ENCODE data around the gene DTNBP1. TPM values are rescaled to one million over a fixed set of nuclear protein-coding genes. Genes with fewer than 3 reads are reported as not detected.
"Not testable (repeated sequence)": the region's sequence is repeated elsewhere in the genome, so short reads cannot be mapped to it uniquely, and the experiment has no call there.

The DTNBP1 gene
- polyA plus RNA-seq, 3 donors from 2014 or later, result 60.3 to 109 (median 86.4) TPM

GRCh38 chr6:15678514-15678913 is 15.7 kb upstream of the DTNBP1 start:
- Mint-ChIP-seq H3K36me3 (no peaks in the 10 kb centered on the region), H3K27ac (no peak overlapping the region), H3K4me1 (peaks cover 8 to 12% of the 10 kb centered on the region in 2 donors), H3K4me3 (no peak overlapping the region), H3K9me3 (no peaks in the 10 kb centered on the region), H3K27me3 (ENCODE audit: low read depth in 3 of 3) (peaks cover 2 to 6% (median 6%) of the 10 kb centered on the region in 3 donors)
- no peak for DNase-seq

- DNase-seq, result no peak
- H3K9me3 Mint-ChIP-seq, result no peaks in the 10 kb centered on the region
- H3K27ac Mint-ChIP-seq, result no peak overlapping the region
- H3K36me3 Mint-ChIP-seq, result no peaks in the 10 kb centered on the region
- peaks cover 2 to 6% of the 10 kb centered on the region in 2 donors for H3K4me1 Mint-ChIP-seq
- H3K27me3 Mint-ChIP-seq (ENCODE audit: low read depth in 3 of 3), result peaks cover 0 to 9% (median 4%) of the 10 kb centered on the region in 3 donors
- no peak overlapping the region for H3K4me3 Mint-ChIP-seq
Observed at GRCh38 chr6:15677822-15678221, 15.0 kb upstream of the DTNBP1 start.

GRCh38 chr6:15675536-15676220 is 12.8 kb upstream of the DTNBP1 start:
- H3K36me3 Mint-ChIP-seq, result no peaks in the 10 kb centered on the region

GRCh38 chr6:15674690-15675386 is 12.0 kb upstream of the DTNBP1 start:
- Mint-ChIP-seq H3K4me1 (no peaks in the 10 kb centered on the region), H3K9me3 (no peaks in the 10 kb centered on the region), H3K36me3 (no peaks in the 10 kb centered on the region), H3K27ac (no peak overlapping the region), H3K27me3 (ENCODE audit: low read depth in 3 of 3) (peaks cover 0 to 14% (median 6%) of the 10 kb centered on the region in 3 donors), H3K4me3 (no peak overlapping the region)
- no peak for DNase-seq

More at GRCh38 chr6:15675536-15676220, 12.8 kb upstream of the DTNBP1 start:
- H3K4me3 Mint-ChIP-seq, result no peak overlapping the region
- DNase-seq, result no peak
- no peaks in the 10 kb centered on the region for H3K4me1 Mint-ChIP-seq
- H3K27me3 Mint-ChIP-seq (ENCODE audit: low read depth in 3 of 3), result peaks cover 0 to 9% (median 3%) of the 10 kb centered on the region in 3 donors
- no peaks in the 10 kb centered on the region for H3K9me3 Mint-ChIP-seq
- no peak overlapping the region for H3K27ac Mint-ChIP-seq

- Mint-ChIP-seq H3K27me3 (ENCODE audit: low read depth in 3 of 3) (peaks cover 0 to 14% (median 6%) of the 10 kb centered on the region in 3 donors), H3K4me1 (no peaks in the 10 kb centered on the region), H3K27ac (no peak overlapping the region), H3K4me3 (no peak overlapping the region), H3K36me3 (no peaks in the 10 kb centered on the region), H3K9me3 (no peaks in the 10 kb centered on the region)
- DNase-seq, result no peak
Observed at GRCh38 chr6:15673666-15674065, 10.8 kb upstream of the DTNBP1 start.

GRCh38 chr6:15672818-15673217 is 10.0 kb upstream of the DTNBP1 start:
- Mint-ChIP-seq H3K27me3 (ENCODE audit: low read depth in 3 of 3) (peaks cover 0 to 14% (median 5%) of the 10 kb centered on the region in 3 donors), H3K4me3 (no peak overlapping the region), H3K4me1 (no peaks in the 10 kb centered on the region), H3K9me3 (no peaks in the 10 kb centered on the region), H3K36me3 (no peaks in the 10 kb centered on the region), H3K27ac (no peak overlapping the region)
- no peak for DNase-seq

GRCh38 chr6:15672291-15672690 is 9.5 kb upstream of the DTNBP1 start:
- Mint-ChIP-seq H3K4me1 (no peaks in the 10 kb centered on the region), H3K27me3 (ENCODE audit: low read depth in 3 of 3) (peaks cover 0 to 8% (median 6%) of the 10 kb centered on the region in 3 donors), H3K36me3 (no peaks in the 10 kb centered on the region), H3K9me3 (no peaks in the 10 kb centered on the region), H3K4me3 (no peak overlapping the region), H3K27ac (no peak overlapping the region)
- DNase-seq, result no peak

GRCh38 chr6:15668918-15669317 is 6.1 kb upstream of the DTNBP1 start:
- H3K9me3 Mint-ChIP-seq, result no peaks in the 10 kb centered on the region
- no peaks in the 10 kb centered on the region for H3K36me3 Mint-ChIP-seq
- peaks cover under 1 to 3% of the 10 kb centered on the region in 2 donors for H3K4me1 Mint-ChIP-seq
- no peak overlapping the region for H3K4me3 Mint-ChIP-seq
- peaks cover 0 to 13% (median 7%) of the 10 kb centered on the region in 3 donors for H3K27me3 Mint-ChIP-seq (ENCODE audit: low read depth in 3 of 3)
- H3K27ac Mint-ChIP-seq, result no peak overlapping the region
- no peak for DNase-seq

GRCh38 chr6:15666896-15667295 is 4.1 kb upstream of the DTNBP1 start:
- H3K27ac Mint-ChIP-seq, H3K9me3 Mint-ChIP-seq, DNase-seq, H3K4me3 Mint-ChIP-seq, H3K36me3 Mint-ChIP-seq: not testable (repeated sequence)
- H3K4me1 Mint-ChIP-seq, result peaks cover 14 to 15% of the 10 kb centered on the region in 2 donors
- peaks cover 4 to 24% (median 19%) of the 10 kb centered on the region in 3 donors for H3K27me3 Mint-ChIP-seq (ENCODE audit: low read depth in 3 of 3)

- Mint-ChIP-seq H3K36me3 (no peaks in the 10 kb centered on the region), H3K27me3 (ENCODE audit: low read depth in 3 of 3) (peaks cover 4 to 26% (median 21%) of the 10 kb centered on the region in 3 donors), H3K27ac (no peak overlapping the region), H3K4me1 (peaks cover 28% of the 10 kb centered on the region in 2 donors), H3K4me3 (no peak overlapping the region), H3K9me3 (no peaks in the 10 kb centered on the region)
- no peak for DNase-seq
Observed at GRCh38 chr6:15665237-15665636, 2.4 kb upstream of the DTNBP1 start.

GRCh38 chr6:15663130-15663871 is 473 bp upstream of the DTNBP1 start:
- no peaks in the 10 kb centered on the region for H3K36me3 Mint-ChIP-seq
- H3K4me3 Mint-ChIP-seq, result peak overlapping the region; percentile 81 to 90 (median 85)
- H3K27me3 Mint-ChIP-seq (ENCODE audit: low read depth in 3 of 3), result peaks cover 4 to 26% (median 19%) of the 10 kb centered on the region in 3 donors
- peaks cover 43 to 46% of the 10 kb centered on the region in 2 donors for H3K4me1 Mint-ChIP-seq
- no peak for DNase-seq
- H3K27ac Mint-ChIP-seq, result peak overlapping the region; percentile 63 to 90 (median 80)
- no peaks in the 10 kb centered on the region for H3K9me3 Mint-ChIP-seq

- DNase-seq, result no peak
- H3K4me1 Mint-ChIP-seq, result peaks cover 57 to 60% of the 10 kb centered on the region in 2 donors
- H3K27ac Mint-ChIP-seq, result peak overlapping the region; percentile 67 to 92 (median 80)
- no peaks in the 10 kb centered on the region for H3K36me3 Mint-ChIP-seq
- peak overlapping the region; percentile 80 to 90 (median 85) for H3K4me3 Mint-ChIP-seq
- H3K9me3 Mint-ChIP-seq, result no peaks in the 10 kb centered on the region
- peaks cover 4 to 23% (median 19%) of the 10 kb centered on the region in 3 donors for H3K27me3 Mint-ChIP-seq (ENCODE audit: low read depth in 3 of 3)
Observed at GRCh38 chr6:15661853-15662325, 939 bp downstream of the DTNBP1 start.

- DNase-seq, result no peak
- Mint-ChIP-seq H3K36me3 (no peaks in the 10 kb centered on the region), H3K9me3 (no peaks in the 10 kb centered on the region), H3K27ac (peak overlapping the region in 4 of 6 donors; percentile 79 to 89 (median 80)), H3K4me1 (peaks cover 67 to 79% of the 10 kb centered on the region in 2 donors), H3K4me3 (peak overlapping the region in 4 of 5 donors; percentile 16 to 75 (median 70)), H3K27me3 (ENCODE audit: low read depth in 3 of 3) (peaks cover 4 to 23% (median 14%) of the 10 kb centered on the region in 3 donors)
Observed at GRCh38 chr6:15659181-15659580, 3.6 kb downstream of the DTNBP1 start.
